ENCODE measurements around the gene ALDH8A1. TPM values are rescaled to one million over a fixed set of nuclear protein-coding genes. Genes with fewer than 3 reads are reported as not detected.
"Not testable (repeated sequence)": the region's sequence is repeated elsewhere in the genome, so short reads cannot be mapped to it uniquely, and the experiment has no call there.

The ALDH8A1 gene
- total RNA-seq, 1 donor from 2014 or later = 0.15 TPM

DNA sequence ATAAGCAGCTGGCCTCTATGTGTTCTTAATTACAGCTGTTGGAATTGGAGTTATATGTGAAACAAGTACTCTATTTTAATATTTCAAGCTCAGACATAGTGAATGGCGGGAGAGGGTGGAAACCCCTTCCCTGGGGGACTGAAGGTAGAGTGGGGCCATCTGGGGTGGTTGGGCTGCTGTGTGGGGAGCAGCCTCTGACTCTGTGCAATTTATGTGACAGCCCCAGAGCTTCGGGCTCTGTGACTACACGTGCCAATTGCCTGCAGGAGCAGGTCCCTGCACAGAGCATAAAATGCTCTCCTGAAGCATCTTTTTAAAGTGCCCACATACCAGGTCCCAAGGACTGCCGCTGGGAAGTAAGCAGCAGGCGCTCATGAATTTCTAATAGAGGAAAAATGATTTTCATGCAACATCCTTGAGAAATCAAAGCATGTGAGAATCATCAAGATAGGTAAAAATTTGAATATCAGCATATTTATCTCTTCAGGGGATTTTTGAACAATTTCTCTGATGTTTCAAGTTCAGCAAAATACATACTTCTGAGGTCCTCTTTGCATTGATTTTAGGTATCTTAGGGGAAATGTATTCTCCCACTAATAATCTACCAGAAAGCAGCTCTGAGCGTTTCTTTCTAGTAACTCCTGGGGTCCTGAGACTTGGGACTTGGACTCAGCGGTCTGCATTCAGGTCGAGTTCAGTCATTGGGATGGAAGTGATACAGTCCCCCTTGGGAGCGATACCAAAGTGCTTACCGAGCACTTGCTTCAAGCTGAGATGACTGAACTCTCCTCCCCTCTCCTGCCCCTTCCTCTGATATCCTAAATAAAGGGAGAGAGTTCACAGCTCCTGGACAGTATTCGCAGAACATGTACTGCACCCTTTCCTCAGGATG lies 40.0 kb downstream of the ALDH8A1 start:
- no peaks in the 10 kb centered on the region for H3K9me3 Mint-ChIP-seq (ENCODE audit: unreplicated experiment)
- no peak overlapping the region for H3K4me3 Mint-ChIP-seq (ENCODE audit: unreplicated experiment)
- no peaks in the 10 kb centered on the region for H3K36me3 Mint-ChIP-seq (ENCODE audit: low read depth, unreplicated experiment)
- peaks cover 5% of the 10 kb centered on the region for H3K27me3 Mint-ChIP-seq (ENCODE audit: unreplicated experiment)
- H3K4me1 Mint-ChIP-seq (ENCODE audit: unreplicated experiment) = peaks cover 4% of the 10 kb centered on the region
- H3K27ac Mint-ChIP-seq (ENCODE audit: unreplicated experiment) = no peak overlapping the region
- DNase-seq (ENCODE audit: low spot score) = no peak
- no peak for TF ChIP-seq CTCF (IDR thresholded peaks at IDR 0.05; ENCODE audit: unreplicated experiment)

GRCh38 chr6:134908906-134909516 lies 40.9 kb downstream of the ALDH8A1 start:
- H3K4me1 Mint-ChIP-seq (ENCODE audit: unreplicated experiment) = peaks cover 4% of the 10 kb centered on the region
- H3K9me3 Mint-ChIP-seq (ENCODE audit: unreplicated experiment) = no peaks in the 10 kb centered on the region
- H3K27ac Mint-ChIP-seq (ENCODE audit: unreplicated experiment) = no peak overlapping the region
- no peak overlapping the region for H3K4me3 Mint-ChIP-seq (ENCODE audit: unreplicated experiment)
- H3K36me3 Mint-ChIP-seq (ENCODE audit: low read depth, unreplicated experiment) = no peaks in the 10 kb centered on the region
- TF ChIP-seq CTCF (IDR thresholded peaks at IDR 0.05; ENCODE audit: unreplicated experiment) = no peak
- peaks cover 5% of the 10 kb centered on the region for H3K27me3 Mint-ChIP-seq (ENCODE audit: unreplicated experiment)
- DNase-seq (ENCODE audit: low spot score) = no peak

DNA sequence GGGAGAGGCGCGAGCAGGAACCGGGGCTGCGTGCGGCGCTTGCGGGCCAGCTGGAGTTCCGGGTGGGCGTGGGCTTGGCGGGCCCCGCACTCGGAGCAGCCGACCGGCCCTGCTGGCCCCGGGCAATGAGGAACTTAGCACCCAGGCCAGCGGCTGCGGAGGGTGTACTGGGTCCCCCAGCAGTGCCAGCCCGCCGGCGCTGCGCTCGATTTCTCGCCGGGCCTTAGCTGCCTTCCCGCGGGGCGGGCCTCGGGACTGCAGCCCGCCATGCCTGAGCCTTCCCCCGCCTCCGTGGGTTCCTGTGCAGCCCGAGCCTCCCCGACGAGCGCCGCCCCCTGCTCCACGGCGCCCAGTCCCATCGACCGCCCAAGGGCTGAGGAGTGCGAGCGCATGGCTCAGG lies 45.2 kb downstream of the ALDH8A1 start:
- not testable (repeated sequence) for H3K9me3 Mint-ChIP-seq (ENCODE audit: unreplicated experiment); H3K27ac Mint-ChIP-seq (ENCODE audit: unreplicated experiment); DNase-seq (ENCODE audit: low spot score); H3K27me3 Mint-ChIP-seq (ENCODE audit: unreplicated experiment); H3K36me3 Mint-ChIP-seq (ENCODE audit: low read depth, unreplicated experiment); H3K4me1 Mint-ChIP-seq (ENCODE audit: unreplicated experiment); H3K4me3 Mint-ChIP-seq (ENCODE audit: unreplicated experiment)

- DNase-seq (ENCODE audit: low spot score) = no peak
- no peaks in the 10 kb centered on the region for H3K36me3 Mint-ChIP-seq (ENCODE audit: low read depth, unreplicated experiment)
- no peak overlapping the region for H3K27ac Mint-ChIP-seq (ENCODE audit: unreplicated experiment)
- no peak for TF ChIP-seq CTCF (IDR thresholded peaks at IDR 0.05; ENCODE audit: unreplicated experiment)
- H3K4me3 Mint-ChIP-seq (ENCODE audit: unreplicated experiment) = no peak overlapping the region
- H3K9me3 Mint-ChIP-seq (ENCODE audit: unreplicated experiment) = no peaks in the 10 kb centered on the region
- H3K27me3 Mint-ChIP-seq (ENCODE audit: unreplicated experiment) = peaks cover 3% of the 10 kb centered on the region
- no peaks in the 10 kb centered on the region for H3K4me1 Mint-ChIP-seq (ENCODE audit: unreplicated experiment)
These were observed 46.5 kb downstream of the ALDH8A1 start for GRCh38 chr6:134903448-134903847.

GRCh38 chr6:134902936-134903335 lies 47.0 kb downstream of the ALDH8A1 start:
- Mint-ChIP-seq H3K27ac (ENCODE audit: unreplicated experiment) (no peak overlapping the region), H3K4me1 (ENCODE audit: unreplicated experiment) (no peaks in the 10 kb centered on the region), H3K27me3 (ENCODE audit: unreplicated experiment) (peaks cover 3% of the 10 kb centered on the region), H3K4me3 (ENCODE audit: unreplicated experiment) (no peak overlapping the region), H3K9me3 (ENCODE audit: unreplicated experiment) (no peaks in the 10 kb centered on the region), H3K36me3 (ENCODE audit: low read depth, unreplicated experiment) (no peaks in the 10 kb centered on the region)
- no peak for TF ChIP-seq CTCF (IDR thresholded peaks at IDR 0.05; ENCODE audit: unreplicated experiment)
- DNase-seq (ENCODE audit: low spot score) = no peak

All from endothelial cell (in vitro differentiated cells).